Measurements from ENCODE around the gene PNMT. TPM values are rescaled to one million over a fixed set of nuclear protein-coding genes. Genes with fewer than 3 reads are reported as not detected.

The PNMT gene
- total RNA-seq, 1 experiment from 2014 or later, result 2.4 TPM

GRCh38 chr17:39625198-39625785 lies 43.0 kb upstream of the PNMT start:
- Histone ChIP-seq H3K4me3 (ENCODE audit: low read depth in 2 of 2, low read length in 2 of 2) (no peak overlapping the region), H3K27ac (ENCODE audit: low read length) (no peak overlapping the region), H3K4me1 (ENCODE audit: control insufficient read depth, insufficient read depth, low read length) (peaks cover 7% of the 10 kb centered on the region; the same call in 1 of the 2 replicates), H3K36me3 (ENCODE audit: control insufficient read depth, insufficient read depth, low read length) (no peaks in the 10 kb centered on the region), H3K9me3 (ENCODE audit: control insufficient read depth, insufficient read depth, low read depth, low read length) (no peaks in the 10 kb centered on the region), H3K27me3 (ENCODE audit: control insufficient read depth, insufficient read depth, low read length) (no peaks in the 10 kb centered on the region)
- POLR2A ChIA-PET, result no interaction called here
- no TSS peak for BruUV-seq (replicated peaks)
- no peak for DNase-seq (ENCODE audit: low read depth, low spot score)
- intact Hi-C loops (cut with micrococcal nuclease; ENCODE audit: unreplicated experiment), result loop anchor here (5.0 kb wide), 1 partner anchor 127 kb away; no protein-coding TSS in a partner anchor
- CTCF ChIA-PET, result interaction anchor here (0.6 to 1.4 kb wide), 4 partner anchors 22 to 47 kb away, joined by 3 to 5 read pairs (median 3); no protein-coding TSS in a partner anchor
- in situ Hi-C loops (cut with HindIII; ENCODE audit: low pct_unique_long_range_greater_than_20kb, low sequenced_read_pairs), result no loop called here
- no peak for TF ChIP-seq POLR2AphosphoS5 (IDR thresholded peaks at IDR 0.05; ENCODE audit: low read depth, low read length)
- TF ChIP-seq TCF7L2 (IDR thresholded peaks at IDR 0.05; ENCODE audit: low read depth, low read length), result no peak
- TF ChIP-seq REST (IDR thresholded peaks at IDR 0.05; ENCODE audit: insufficient read depth in 1 of 2, low read depth in 2 of 2, low read length in 1 of 2), result no peak
- TF ChIP-seq SIN3A (IDR thresholded peaks at IDR 0.05; ENCODE audit: borderline replicate concordance, insufficient read depth, low read depth, low read length), result no peak
- no peak for TF ChIP-seq CTCF (IDR thresholded peaks at IDR 0.05)
- ATAC-seq, result no peak

- ChIA-PET POLR2A (no interaction called here), CTCF (interaction anchor here (1.4 kb wide), 1 partner anchor 46 kb away, joined by 3 read pairs; no protein-coding TSS in a partner anchor)
- Histone ChIP-seq H3K27ac (ENCODE audit: low read length) (peak within 1 kb of the TSS; percentile 48), H3K4me1 (ENCODE audit: control insufficient read depth, insufficient read depth, low read length) (peaks cover 10% of the 10 kb centered on the region; the same call in 1 of the 2 replicates), H3K27me3 (ENCODE audit: control insufficient read depth, insufficient read depth, low read length) (no peaks in the 10 kb centered on the region), H3K4me3 (ENCODE audit: low read depth in 2 of 2, low read length in 2 of 2) (peak within 1 kb of the TSS; percentile 38 to 52), H3K36me3 (ENCODE audit: control insufficient read depth, insufficient read depth, low read length) (no peaks in the 10 kb centered on the region), H3K9me3 (ENCODE audit: control insufficient read depth, insufficient read depth, low read depth, low read length) (no peaks in the 10 kb centered on the region)
- DNase-seq (ENCODE audit: low read depth, low spot score) (no peak), ATAC-seq (no peak)
- in situ Hi-C loops (cut with HindIII; ENCODE audit: low pct_unique_long_range_greater_than_20kb, low sequenced_read_pairs), result no loop called here
- no TSS peak for BruUV-seq (replicated peaks)
- intact Hi-C loops (cut with micrococcal nuclease; ENCODE audit: unreplicated experiment), result loop anchor here (5.0 kb wide), 1 partner anchor 126 kb away; no protein-coding TSS in a partner anchor
- no peak for TF ChIP-seq TCF7L2 (IDR thresholded peaks at IDR 0.05; ENCODE audit: low read depth, low read length)
- no peak for TF ChIP-seq REST (IDR thresholded peaks at IDR 0.05; ENCODE audit: insufficient read depth in 1 of 2, low read depth in 2 of 2, low read length in 1 of 2)
- no peak for TF ChIP-seq POLR2AphosphoS5 (IDR thresholded peaks at IDR 0.05; ENCODE audit: low read depth, low read length)
- TF ChIP-seq CTCF (IDR thresholded peaks at IDR 0.05), result no peak
- TF ChIP-seq SIN3A (IDR thresholded peaks at IDR 0.05; ENCODE audit: borderline replicate concordance, insufficient read depth, low read depth, low read length), result no peak
Observed at GRCh38 chr17:39626171-39627046, 41.8 kb upstream of the PNMT start, which contains the start of gene PPP1R1B. PPP1R1B (plus strand) TSS chr17:39626952; CDS start chr17:39627393, 441 bp downstream.
